OCI-LY7 (cell line): ENCODE results near the gene RBBP4. TPM values are rescaled to one million over a fixed set of nuclear protein-coding genes. Genes with fewer than 3 reads are reported as not detected.
A peak's percentile ranks its signal among the peaks of the same experiment; 100 is the strongest.
"Not testable (repeated sequence)": the region's sequence is repeated elsewhere in the genome, so short reads cannot be mapped to it uniquely, and the experiment has no call there.

Experiments used
- BruUV-seq: library from RNA; stranded (reverse); fragments of 400-500 nt; replicated peaks from 2 replicates; lab custom pipeline; 2021; lab: Mats Ljungman, UMichigan
- CTCF ChIA-PET: fragments of 300-600 bp; sonication (Branson Sonifier 250); formaldehyde crosslinking; loops from one replicate; lab custom pipeline; 2022; ENCODE audit warnings: antibody characterized with exemption; ENCODE audit not compliant: unreplicated experiment; lab: Charles Lee
- POLR2A ChIA-PET: fragments of 300-600 bp; sonication (Branson Sonifier 250); formaldehyde crosslinking; loops from one replicate; lab custom pipeline; 2022; ENCODE audit warnings: antibody characterized with exemption; lab: Charles Lee
- DNase-seq: peaks from one replicate; pipeline ENCODE4 v3.0.0-alpha.2; 2015; ENCODE audit warnings: low spot score
- H2AFZ ChIP-seq: fragments of 200-600 bp; sonication (generic), shearing (Covaris generic); 2 replicates; pipeline ENCODE4 v1.6.1; 2014; ENCODE audit warnings: mild to moderate bottlenecking, antibody characterized with exemption, low read length, moderate library complexity
- H3K27ac ChIP-seq: fragments of 200-600 bp; sonication (generic); 2 replicates; pipeline ENCODE4 v1.5.1; 2014; ENCODE audit warnings: mixed run types, low read depth, mild to moderate bottlenecking, moderate library complexity, low read length, inconsistent platforms; ENCODE audit not compliant: poor library complexity, severe bottlenecking
- H3K36me3 ChIP-seq: fragments of 200-600 bp; sonication (generic); 2 replicates; pipeline ENCODE4 v1.6.1; 2014; ENCODE audit warnings: mild to moderate bottlenecking, antibody characterized with exemption, low read length, moderate library complexity, mixed read lengths; ENCODE audit not compliant: insufficient read depth
- H3K4me1 ChIP-seq: fragments of 200-600 bp; sonication (generic); 2 replicates; pipeline ENCODE4 v1.5.1; 2014; ENCODE audit warnings: mild to moderate bottlenecking, low read length; ENCODE audit not compliant: insufficient read depth, poor library complexity, severe bottlenecking
- H3K4me2 ChIP-seq: fragments of 200-600 bp; sonication (generic); 2 replicates; pipeline ENCODE4 v1.6.1; 2014; ENCODE audit warnings: mild to moderate bottlenecking, low read length
- H3K4me3 ChIP-seq: fragments of 200-600 bp; sonication (generic); 2 replicates; pipeline ENCODE4 v1.5.1; 2014; ENCODE audit warnings: mild to moderate bottlenecking, low read depth, low read length; ENCODE audit not compliant: poor library complexity, severe bottlenecking
- H3K79me2 ChIP-seq: fragments of 200-600 bp; sonication (generic); 2 replicates; pipeline ENCODE4 v1.6.1; 2016; ENCODE audit warnings: low read depth, mild to moderate bottlenecking, low read length, moderate library complexity, mixed read lengths; ENCODE audit not compliant: insufficient read depth
- H3K9me2 ChIP-seq: fragments of 200-600 bp; sonication (generic); 2 replicates; pipeline ENCODE4 v1.6.1; 2016; ENCODE audit warnings: mild to moderate bottlenecking, low read length, mixed read lengths; ENCODE audit not compliant: insufficient read depth
- H3K9me3 ChIP-seq: fragments of 200-600 bp; sonication (generic); 2 replicates; pipeline ENCODE4 v1.6.1; 2014; ENCODE audit warnings: mild to moderate bottlenecking, mixed run types, low read length, mixed read lengths
- H4K20me1 ChIP-seq: fragments of 200-600 bp; sonication (generic); 2 replicates; pipeline ENCODE4 v1.6.1; 2014; ENCODE audit warnings: mild to moderate bottlenecking, antibody characterized with exemption, low read length, moderate library complexity, mixed read lengths; ENCODE audit not compliant: insufficient read depth
- CTCF ChIP-seq: fragments of 200-600 bp; sonication (generic); conservative IDR thresholded peaks from 2 replicates; pipeline ENCODE4 v1.5.1; 2014; ENCODE audit warnings: mild to moderate bottlenecking, antibody characterized with exemption, low read length, moderate library complexity, mixed read lengths
- EZH2phosphoT487 ChIP-seq: fragments of 200-600 bp; sonication (generic); IDR thresholded peaks from 2 replicates; pipeline ENCODE4 v1.6.1; 2018; ENCODE audit warnings: low read depth, borderline replicate concordance, mild to moderate bottlenecking, mixed run types, antibody characterized with exemption, low read length, moderate library complexity, mixed read lengths
- intact Hi-C: fragments of 100-400 bp; cut with micrococcal nuclease; formaldehyde crosslinking; loops from one replicate; pipeline ENCODE4 v1.10.0; 2022; ENCODE audit not compliant: unreplicated experiment
- total RNA-seq, 2 experiments: library from RNA; depleted of rRNA in 1 of 2; stranded (reverse); fragments of >200 nt in 1 of 2; shearing (Covaris generic) in 1 of 2; gene quantifications; 2 replicates each; pipeline ENCODE4 v1.2.3, GENCODE V29; 2014 to 2022

Gene RBBP4
- total RNA-seq, 2 experiments from 2014 or later = 353 to 597 TPM

- Histone ChIP-seq H3K79me2 (no peaks in the 10 kb centered on the region), H3K9me2 (no peaks in the 10 kb centered on the region), H3K4me2 (no peak overlapping the region), H3K4me1 (no peaks in the 10 kb centered on the region), H4K20me1 (no peaks in the 10 kb centered on the region), H3K4me3 (no peak overlapping the region), H3K27ac (no peak overlapping the region), H3K36me3 (no peaks in the 10 kb centered on the region), H3K9me3 (no peaks in the 10 kb centered on the region), H2AFZ (no peak overlapping the region)
- intact Hi-C loops = no loop called here
- POLR2A ChIA-PET = no interaction called here
- CTCF ChIA-PET = no interaction called here
- no peak for TF ChIP-seq CTCF
- no peak for TF ChIP-seq EZH2phosphoT487
- DNase-seq = no peak
- no TSS peak for BruUV-seq
Measured at GRCh38 chr1:32709075-32709474, 58.1 kb downstream of the RBBP4 start.

- intact Hi-C loops = no loop called here
- Histone ChIP-seq H3K79me2 (no peaks in the 10 kb centered on the region), H3K4me3 (no peak overlapping the region), H3K27ac (no peak overlapping the region), H3K36me3 (no peaks in the 10 kb centered on the region), H2AFZ (no peak overlapping the region), H3K4me1 (no peaks in the 10 kb centered on the region), H3K4me2 (no peak overlapping the region), H3K9me3 (no peaks in the 10 kb centered on the region), H4K20me1 (no peaks in the 10 kb centered on the region), H3K9me2 (no peaks in the 10 kb centered on the region)
- POLR2A ChIA-PET = no interaction called here
- TF ChIP-seq EZH2phosphoT487 (no peak), CTCF (0 out of 2 replicates have a peak, but pooled peaks have one; percentile 27)
- DNase-seq = peak; percentile 16
- BruUV-seq = no TSS peak
- CTCF ChIA-PET = no interaction called here
Measured at GRCh38 chr1:32709476-32709875, 58.5 kb downstream of the RBBP4 start.

GRCh38 chr1:32711221-32711620 is 60.2 kb downstream of the RBBP4 start:
- H3K4me2 ChIP-seq, H3K27ac ChIP-seq, H3K4me1 ChIP-seq, H2AFZ ChIP-seq, H3K9me2 ChIP-seq, DNase-seq, H4K20me1 ChIP-seq, CTCF ChIA-PET, H3K9me3 ChIP-seq, BruUV-seq, H3K4me3 ChIP-seq, H3K36me3 ChIP-seq, H3K79me2 ChIP-seq: not testable (repeated sequence)
- POLR2A ChIA-PET = interaction anchor here (0.6 kb wide), 1 partner anchor 1334 kb away, joined by 6 read pairs; no protein-coding TSS in a partner anchor
- intact Hi-C loops = loop anchor here (5.0 kb wide), 1 partner anchor 376 kb away; no protein-coding TSS in a partner anchor
